CD8-positive, alpha-beta memory T cell (primary cell): Measurements from ENCODE around the gene COL11A2. TPM values are rescaled to one million over a fixed set of nuclear protein-coding genes. Genes with fewer than 3 reads are reported as not detected.

Experiments used
- CTCF ChIA-PET: fragments of 350-600 bp; sonication (Branson Sonifier 250); formaldehyde crosslinking; loops from one replicate; lab custom pipeline; 2021; ENCODE audit warnings: antibody characterized with exemption; lab: Charles Lee
- POLR2A ChIA-PET: fragments of 350-600 bp; sonication (Branson Sonifier 250); formaldehyde crosslinking; loops from one replicate; lab custom pipeline; 2021; ENCODE audit warnings: antibody characterized with exemption; lab: Charles Lee
- DNase-seq, 5 donors: peaks; one replicate each; pipeline versions ENCODE4 v3.0.0 to v3.0.0-alpha.2; 2020 to 2022; ENCODE audit warnings: mixed read lengths in 1 of 5
- H3K27ac ChIP-seq: one replicate; pipeline ENCODE4 v1.7.0; 2013; ENCODE audit warnings: low read depth, mild to moderate bottlenecking, low read length, moderate library complexity
- H3K27me3 ChIP-seq: 2 replicates; pipeline ENCODE4 v1.7.0; 2013; ENCODE audit warnings: low read length, mild to moderate bottlenecking; ENCODE audit not compliant: insufficient read depth, poor library complexity, severe bottlenecking
- H3K36me3 ChIP-seq: 2 replicates; pipeline ENCODE4 v1.7.0; 2013; ENCODE audit warnings: mild to moderate bottlenecking, low read length, moderate library complexity; ENCODE audit not compliant: insufficient read depth
- H3K4me1 ChIP-seq: 2 replicates; pipeline ENCODE4 v1.7.0; 2013; ENCODE audit warnings: mild to moderate bottlenecking, low read length, moderate library complexity; ENCODE audit not compliant: insufficient read depth
- H3K4me3 ChIP-seq: 2 replicates; pipeline ENCODE4 v1.7.0; 2013; ENCODE audit warnings: mild to moderate bottlenecking, low read length
- H3K9me3 ChIP-seq: 2 replicates; pipeline ENCODE4 v1.7.0; 2013; ENCODE audit warnings: mild to moderate bottlenecking, low read length
- H3K27ac Mint-ChIP-seq, 8 donors: one replicate each; pipeline ENCODE4 v1.8.0; 2020 to 2021; ENCODE audit warnings: mixed read lengths in 8 of 8, mild to moderate bottlenecking in 6 of 8, inconsistent platforms in 3 of 8, moderate library complexity in 3 of 8
- H3K27me3 Mint-ChIP-seq, 2 donors: one replicate each; pipeline ENCODE4 v1.8.0; 2020 to 2021; ENCODE audit warnings: mixed read lengths in 2 of 2, mild to moderate bottlenecking in 1 of 2, moderate library complexity in 1 of 2
- H3K36me3 Mint-ChIP-seq, 3 donors: one replicate each; pipeline ENCODE4 v1.8.0; 2020 to 2021; ENCODE audit warnings: mixed read lengths in 3 of 3, inconsistent platforms in 1 of 3, mild to moderate bottlenecking in 1 of 3
- H3K4me1 Mint-ChIP-seq, 3 donors: one replicate each; pipeline ENCODE4 v1.8.0; 2020 to 2021; ENCODE audit warnings: mixed read lengths in 3 of 3, inconsistent platforms in 1 of 3, mild to moderate bottlenecking in 1 of 3
- H3K4me3 Mint-ChIP-seq, 7 donors: one replicate each; pipeline ENCODE4 v1.8.0; 2020 to 2021; ENCODE audit warnings: mixed read lengths in 7 of 7, mild to moderate bottlenecking in 6 of 7, moderate library complexity in 4 of 7, inconsistent platforms in 2 of 7
- H3K9me3 Mint-ChIP-seq, 5 donors: one replicate each; pipeline ENCODE4 v1.8.0; 2020 to 2022; ENCODE audit warnings: mixed read lengths in 5 of 5, mild to moderate bottlenecking in 3 of 5, moderate library complexity in 2 of 5, inconsistent platforms in 1 of 5
- polyA plus RNA-seq: library from polyadenylated mRNA; unstranded; fragments of 300-500 nt; fragmentation: Illumina TruSeq; gene quantifications from one replicate; pipeline ENCODE4 v1.2.3, GENCODE V29; 2021
- total RNA-seq, 2 experiments: library from RNA; stranded (reverse); gene quantifications; one replicate each; pipeline ENCODE4 v1.2.3, GENCODE V29; 2021

The COL11A2 gene
- total and polyA plus RNA-seq, 3 experiments from 2014 or later = 0.69 to 1.1 TPM; not detected in 1

GRCh38 chr6:33177552-33178446, 14.5 kb downstream of the COL11A2 start:
- ChIA-PET CTCF (interaction anchor here (1.4 kb wide), 1 partner anchor 71 kb away, joined by 3 read pairs; no protein-coding TSS in a partner anchor), POLR2A (no interaction called here)
- Mint-ChIP-seq H3K4me3 (no peak overlapping the region), H3K4me1 (peaks cover 2 to 4% (median 3%) of the 10 kb centered on the region in 3 donors), H3K9me3 (peaks cover 0 to 7% (median 2%) of the 10 kb centered on the region in 5 donors), H3K27ac (no peak overlapping the region), H3K36me3 (peaks cover 0 to 8% (median 2%) of the 10 kb centered on the region in 3 donors), H3K27me3 (peaks cover 5 to 36% of the 10 kb centered on the region in 2 donors)
- Histone ChIP-seq H3K27me3 (no peaks in the 10 kb centered on the region), H3K36me3 (no peaks in the 10 kb centered on the region), H3K4me1 (peaks cover 2% of the 10 kb centered on the region), H3K4me3 (no peak overlapping the region), H3K9me3 (no peaks in the 10 kb centered on the region), H3K27ac (no peak overlapping the region)
- no peak for DNase-seq

GRCh38 chr6:33176906-33177305, 15.4 kb downstream of the COL11A2 start:
- no peaks in the 10 kb centered on the region for H3K36me3 ChIP-seq
- ChIA-PET POLR2A (no interaction called here), CTCF (interaction anchor here (1.4 kb wide), 1 partner anchor 72 kb away, joined by 3 read pairs; no protein-coding TSS in a partner anchor)
- H3K27me3 Mint-ChIP-seq = peaks cover 5 to 40% of the 10 kb centered on the region in 2 donors
- H3K36me3 Mint-ChIP-seq = peaks cover 0 to 5% (median 0%) of the 10 kb centered on the region in 3 donors
- H3K27ac Mint-ChIP-seq = no peak overlapping the region
- no peaks in the 10 kb centered on the region for H3K27me3 ChIP-seq
- H3K4me3 Mint-ChIP-seq = no peak overlapping the region
- H3K9me3 Mint-ChIP-seq = peaks cover 0 to 2% (median 0%) of the 10 kb centered on the region in 5 donors
- H3K4me1 ChIP-seq = no peaks in the 10 kb centered on the region
- no peaks in the 10 kb centered on the region for H3K4me1 Mint-ChIP-seq
- no peak overlapping the region for H3K27ac ChIP-seq
- H3K4me3 ChIP-seq = no peak overlapping the region
- H3K9me3 ChIP-seq = no peaks in the 10 kb centered on the region
- no peak for DNase-seq

GRCh38 chr6:33175436-33176069, 16.7 kb downstream of the COL11A2 start:
- Mint-ChIP-seq H3K27ac (no peak overlapping the region), H3K4me3 (no peak overlapping the region), H3K36me3 (peaks cover 0 to 5% (median 0%) of the 10 kb centered on the region in 3 donors), H3K27me3 (peaks cover 5 to 40% of the 10 kb centered on the region in 2 donors), H3K4me1 (no peaks in the 10 kb centered on the region), H3K9me3 (no peaks in the 10 kb centered on the region)
- POLR2A ChIA-PET = no interaction called here
- H3K27me3 ChIP-seq = no peaks in the 10 kb centered on the region
- DNase-seq = no peak
- no peak overlapping the region for H3K27ac ChIP-seq
- H3K4me3 ChIP-seq = no peak overlapping the region
- CTCF ChIA-PET = no interaction called here
- H3K4me1 ChIP-seq = no peaks in the 10 kb centered on the region
- no peaks in the 10 kb centered on the region for H3K9me3 ChIP-seq
- no peaks in the 10 kb centered on the region for H3K36me3 ChIP-seq

- no peak for DNase-seq
- H3K4me1 Mint-ChIP-seq = no peaks in the 10 kb centered on the region
- Histone ChIP-seq H3K4me3 (no peak overlapping the region), H3K9me3 (no peaks in the 10 kb centered on the region), H3K4me1 (no peaks in the 10 kb centered on the region), H3K36me3 (no peaks in the 10 kb centered on the region), H3K27ac (no peak overlapping the region), H3K27me3 (no peaks in the 10 kb centered on the region)
- H3K4me3 Mint-ChIP-seq = no peak overlapping the region
- H3K27ac Mint-ChIP-seq = peak overlapping the region in 1 of 8 donors; percentile 34
- POLR2A ChIA-PET = no interaction called here
- CTCF ChIA-PET = interaction anchor here (2.0 kb wide), 1 partner anchor 23 kb away, joined by 5 read pairs; no protein-coding TSS in a partner anchor
- peaks cover 0 to under 1% (median 0%) of the 10 kb centered on the region in 3 donors for H3K36me3 Mint-ChIP-seq
- H3K9me3 Mint-ChIP-seq = no peaks in the 10 kb centered on the region
- H3K27me3 Mint-ChIP-seq = peaks cover 5 to 40% of the 10 kb centered on the region in 2 donors
Observed at GRCh38 chr6:33174784-33175183, 17.5 kb downstream of the COL11A2 start.

- peak in 1 of 5 donors; percentile 30 for DNase-seq
- H3K4me3 Mint-ChIP-seq = no peak overlapping the region
- H3K9me3 ChIP-seq = no peaks in the 10 kb centered on the region
- H3K4me3 ChIP-seq = no peak overlapping the region
- H3K27me3 ChIP-seq = no peaks in the 10 kb centered on the region
- no peaks in the 10 kb centered on the region for H3K36me3 Mint-ChIP-seq
- no peak overlapping the region for H3K27ac Mint-ChIP-seq
- H3K36me3 ChIP-seq = no peaks in the 10 kb centered on the region
- CTCF ChIA-PET = interaction anchor here (2.0 kb wide), 1 partner anchor 24 kb away, joined by 5 read pairs; no protein-coding TSS in a partner anchor
- H3K27ac ChIP-seq = no peak overlapping the region
- no peaks in the 10 kb centered on the region for H3K4me1 ChIP-seq
- H3K4me1 Mint-ChIP-seq = no peaks in the 10 kb centered on the region
- H3K9me3 Mint-ChIP-seq = no peaks in the 10 kb centered on the region
- POLR2A ChIA-PET = no interaction called here
- peaks cover 8 to 40% of the 10 kb centered on the region in 2 donors for H3K27me3 Mint-ChIP-seq
Observed at GRCh38 chr6:33173535-33174180, 18.6 kb downstream of the COL11A2 start.

- H3K36me3 ChIP-seq = no peaks in the 10 kb centered on the region
- Mint-ChIP-seq H3K4me3 (no peak overlapping the region), H3K4me1 (no peaks in the 10 kb centered on the region), H3K9me3 (no peaks in the 10 kb centered on the region), H3K27me3 (peaks cover 8 to 38% of the 10 kb centered on the region in 2 donors), H3K36me3 (no peaks in the 10 kb centered on the region), H3K27ac (peak overlapping the region in 2 of 8 donors; percentile 38 to 91)
- no peak overlapping the region for H3K27ac ChIP-seq
- peak in 1 of 5 donors; percentile 44 for DNase-seq
- no peaks in the 10 kb centered on the region for H3K9me3 ChIP-seq
- CTCF ChIA-PET = interaction anchor here (1.2 to 2.0 kb wide), 2 partner anchors 24 to 75 kb away, joined by 4 to 5 read pairs; no protein-coding TSS in a partner anchor
- no peaks in the 10 kb centered on the region for H3K27me3 ChIP-seq
- POLR2A ChIA-PET = no interaction called here
- H3K4me3 ChIP-seq = no peak overlapping the region
- H3K4me1 ChIP-seq = no peaks in the 10 kb centered on the region
Observed at GRCh38 chr6:33172688-33173534, 19.4 kb downstream of the COL11A2 start.
